Epithelial cell of prostate (primary cell): ENCODE measurements around the gene RNF38.
A peak's percentile ranks its signal among the peaks of the same experiment; 100 is the strongest.
"Not testable (repeated sequence)": the region's sequence is repeated elsewhere in the genome, so short reads cannot be mapped to it uniquely, and the experiment has no call there.

Source experiments
- DNase-seq: peaks from one replicate; pipeline ENCODE4 v3.0.0-alpha.2; 2011; ENCODE audit warnings: low read depth, low spot score
- H3K27ac ChIP-seq: fragments of 450-650 bp; 2 replicates; pipeline ENCODE4 v1.5.1; 2017; ENCODE audit warnings: mild to moderate bottlenecking

RNF38 gene

GRCh38 chr9:36337002-36337401 is 63.1 kb downstream of the RNF38 start:
- DNase-seq, result peak; percentile 96

GRCh38 chr9:36336131-36336907 is 63.8 kb downstream of the RNF38 start:
- DNase-seq, result no peak
- H3K27ac ChIP-seq, result peak overlapping the region; percentile 37

More at GRCh38 chr9:36337002-36337401, 63.1 kb downstream of the RNF38 start:
- peak overlapping the region; percentile 37 for H3K27ac ChIP-seq

DNA sequence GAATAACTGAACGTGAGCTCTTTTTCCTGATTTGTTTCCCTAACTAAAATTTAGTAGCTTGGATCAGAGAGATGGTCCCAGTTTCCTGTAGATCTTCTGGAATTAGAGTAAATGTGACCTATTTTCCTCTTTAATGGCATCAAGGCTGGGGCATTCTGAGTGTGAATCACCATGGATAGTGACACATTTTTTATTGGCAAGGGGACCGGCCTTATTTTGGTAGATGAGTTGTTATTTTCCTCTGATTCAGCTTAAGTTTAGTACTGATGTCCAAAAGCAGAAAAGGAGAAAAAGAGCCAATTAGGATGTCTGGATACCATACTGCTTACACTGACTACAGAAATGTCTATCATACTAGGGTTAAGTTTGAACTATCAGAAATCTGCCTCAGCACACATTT is 68.1 kb downstream of the RNF38 start:
- no peak overlapping the region for H3K27ac ChIP-seq
- DNase-seq, result no peak

GRCh38 chr9:36328798-36329411 is 71.2 kb downstream of the RNF38 start:
- DNase-seq, result no peak
- H3K27ac ChIP-seq, result peak overlapping the region; percentile 60

DNA sequence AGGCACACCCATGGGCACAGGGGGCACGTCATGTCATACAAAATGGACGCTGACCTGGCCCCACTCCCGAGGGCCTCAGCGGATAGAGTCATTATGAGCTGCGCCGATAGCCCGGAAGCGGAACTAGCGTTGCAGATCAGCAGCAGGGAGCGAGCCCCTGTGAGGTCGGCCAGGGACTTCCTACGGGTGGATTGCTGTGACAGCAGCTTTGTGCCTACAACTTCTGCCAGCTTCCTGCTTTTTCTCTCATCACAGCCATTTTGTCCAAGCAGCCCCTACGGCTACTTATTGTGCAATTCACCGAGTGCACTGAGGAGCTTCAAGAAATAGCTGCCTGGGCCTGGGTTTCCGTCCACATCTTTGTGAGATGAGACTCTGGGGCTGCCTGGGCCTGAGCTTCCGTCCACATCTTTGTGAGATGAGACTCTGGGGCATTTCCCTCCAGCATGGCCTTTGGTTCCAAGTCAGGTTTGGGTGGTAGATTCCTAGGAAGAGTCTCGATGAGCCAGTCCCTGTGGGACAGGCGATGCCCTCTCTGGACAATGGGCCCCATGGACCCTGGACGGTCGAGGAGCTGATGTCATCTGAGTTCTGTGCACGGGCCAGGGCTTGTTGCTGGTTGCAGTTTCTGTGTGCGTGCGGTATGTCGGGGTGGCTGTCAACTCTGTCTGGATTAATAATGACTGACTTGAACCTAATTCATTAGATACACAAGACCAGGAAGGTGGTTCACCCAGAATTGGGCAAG is 74.8 kb downstream of the RNF38 start:
- H3K27ac ChIP-seq, result no peak overlapping the region
- no peak for DNase-seq

DNA sequence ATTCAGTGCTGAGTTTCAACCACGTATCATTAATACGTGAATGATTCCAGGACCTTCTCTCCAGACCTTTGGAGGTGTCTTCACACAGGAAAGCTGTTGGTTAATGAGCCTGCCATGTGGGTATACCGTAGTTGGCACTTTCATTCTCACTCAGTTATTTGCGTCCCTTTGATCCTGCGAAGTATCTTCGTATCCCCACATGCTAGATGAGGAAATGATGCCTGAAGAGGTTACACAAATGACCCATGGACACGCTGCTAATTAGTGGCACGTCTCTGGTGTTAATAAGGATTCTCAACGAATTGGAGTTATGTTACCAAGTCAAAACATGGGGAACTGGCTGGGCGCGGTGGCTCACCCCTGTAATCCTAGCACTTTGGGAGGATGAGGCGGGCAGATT is 76.1 kb downstream of the RNF38 start:
- H3K27ac ChIP-seq, result no peak overlapping the region
- no peak for DNase-seq

- DNase-seq, result no peak
- H3K27ac ChIP-seq, result no peak overlapping the region
These were observed 77.6 kb downstream of the RNF38 start for GRCh38 chr9:36322462-36322861.

DNA sequence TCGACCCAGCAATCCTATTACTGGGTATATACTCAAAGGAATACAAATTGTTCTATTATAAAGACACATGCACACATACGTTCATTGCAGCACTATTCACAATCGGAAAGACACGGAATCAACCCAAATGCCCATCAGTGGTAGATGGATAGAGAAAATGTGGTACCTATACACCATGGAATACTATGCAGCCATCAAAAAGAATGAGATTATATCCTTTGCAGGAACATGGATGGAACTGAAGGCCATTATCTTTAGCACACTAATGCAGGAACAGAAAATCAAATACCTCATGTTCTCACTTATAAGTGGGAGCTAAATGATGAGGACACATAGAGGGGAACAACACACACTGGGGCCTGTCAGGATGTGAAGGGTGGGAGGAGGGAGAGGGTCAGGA is 78.2 kb downstream of the RNF38 start:
- DNase-seq, result not testable (repeated sequence)
- peak overlapping the region; percentile 99 for H3K27ac ChIP-seq

- DNase-seq, result peak; percentile 80
- peak overlapping the region; percentile 99 for H3K27ac ChIP-seq
These were observed 79.6 kb downstream of the RNF38 start for GRCh38 chr9:36320466-36320865.

DNA sequence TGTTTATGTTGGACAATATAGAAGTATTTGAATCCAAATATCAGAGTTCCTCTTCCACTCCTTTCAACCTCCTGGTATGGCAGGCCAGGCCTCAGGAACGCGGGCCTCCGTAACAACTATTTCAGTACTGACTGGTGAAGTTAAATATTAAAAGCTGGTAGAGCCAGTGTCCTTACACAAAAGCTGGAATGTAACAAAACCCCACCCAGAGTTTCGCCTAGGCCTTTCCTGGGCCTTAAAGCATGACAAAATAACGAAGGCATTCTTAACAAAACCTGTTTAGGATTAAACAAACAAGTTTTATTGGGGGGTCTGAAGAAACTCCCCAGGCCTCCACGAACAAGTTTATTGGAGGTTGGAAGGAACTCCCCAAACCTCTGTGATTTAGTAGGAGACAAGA is 80.3 kb downstream of the RNF38 start:
- peak overlapping the region; percentile 99 for H3K27ac ChIP-seq
- DNase-seq, result peak; percentile 91

DNA sequence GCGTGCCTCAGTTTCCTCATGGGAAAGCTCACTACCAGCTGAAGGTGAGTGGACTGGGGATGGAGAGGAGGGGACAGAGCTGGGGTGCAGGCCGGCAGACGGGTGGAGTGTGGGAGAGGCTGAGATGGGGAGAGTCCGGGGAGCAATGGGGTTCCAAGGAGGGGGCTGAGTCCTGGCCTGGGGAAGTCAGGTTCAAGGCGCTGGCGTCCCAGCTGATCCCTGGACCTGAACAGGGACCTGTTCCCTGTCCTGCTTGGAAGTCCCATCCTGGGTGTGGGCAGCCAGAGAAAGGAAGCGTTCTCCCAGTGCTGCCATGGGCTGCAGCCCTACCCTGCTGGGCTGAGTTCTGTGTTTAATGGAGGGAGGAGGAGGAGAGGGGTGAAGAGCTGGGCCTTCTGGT is 80.9 kb downstream of the RNF38 start:
- H3K27ac ChIP-seq, result peak overlapping the region; percentile 99
- no peak for DNase-seq

GRCh38 chr9:36318212-36318802 is 81.8 kb downstream of the RNF38 start:
- H3K27ac ChIP-seq, result peak overlapping the region; percentile 99
- no peak for DNase-seq

GRCh38 chr9:36317766-36318165 is 82.3 kb downstream of the RNF38 start:
- peak overlapping the region; percentile 99 for H3K27ac ChIP-seq
- peak; percentile 97 for DNase-seq

GRCh38 chr9:36316611-36317317 is 83.3 kb downstream of the RNF38 start:
- H3K27ac ChIP-seq, result peak overlapping the region; percentile 99
- no peak for DNase-seq

DNA sequence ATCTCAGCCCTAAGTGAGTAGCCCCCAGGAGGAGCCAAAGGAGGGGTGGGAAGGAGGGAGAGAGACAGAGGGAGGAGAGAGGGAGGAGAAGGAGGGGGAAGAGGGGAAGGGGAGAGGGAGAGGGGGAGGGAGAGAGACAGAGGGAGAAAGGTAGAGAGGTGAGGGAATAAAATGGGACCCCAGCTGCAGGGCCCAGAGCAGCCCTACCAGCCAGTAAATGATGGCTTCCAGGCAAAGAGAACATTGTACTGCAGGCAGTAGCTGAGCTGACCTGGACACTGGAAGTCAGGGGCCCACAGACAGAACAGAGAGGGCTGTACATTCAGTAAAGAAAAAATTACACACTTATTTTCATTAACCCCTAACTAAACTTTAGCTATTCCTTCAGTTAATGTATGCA is 84.0 kb downstream of the RNF38 start:
- DNase-seq, result no peak
- peak overlapping the region; percentile 99 for H3K27ac ChIP-seq

DNA sequence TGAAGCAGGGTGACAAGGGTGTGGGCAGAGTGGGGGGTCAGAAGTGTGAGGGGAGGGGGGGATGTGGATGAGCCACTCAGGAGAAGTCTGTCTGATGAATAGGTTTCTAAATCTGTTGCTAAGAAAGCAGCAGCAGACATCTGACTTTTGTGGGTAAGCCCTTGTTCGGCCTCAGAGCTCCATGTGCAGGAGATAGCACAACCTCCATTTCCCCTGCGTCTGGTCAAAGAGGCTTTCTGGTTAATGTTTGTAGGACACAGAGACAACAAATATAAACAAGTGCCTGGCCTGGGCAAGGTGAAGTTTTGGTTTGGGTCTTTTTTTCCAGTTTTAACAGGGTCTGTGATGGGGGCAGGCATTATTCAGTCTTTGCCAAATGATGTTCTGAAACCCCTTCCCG is 84.8 kb downstream of the RNF38 start:
- no peak for DNase-seq

DNA sequence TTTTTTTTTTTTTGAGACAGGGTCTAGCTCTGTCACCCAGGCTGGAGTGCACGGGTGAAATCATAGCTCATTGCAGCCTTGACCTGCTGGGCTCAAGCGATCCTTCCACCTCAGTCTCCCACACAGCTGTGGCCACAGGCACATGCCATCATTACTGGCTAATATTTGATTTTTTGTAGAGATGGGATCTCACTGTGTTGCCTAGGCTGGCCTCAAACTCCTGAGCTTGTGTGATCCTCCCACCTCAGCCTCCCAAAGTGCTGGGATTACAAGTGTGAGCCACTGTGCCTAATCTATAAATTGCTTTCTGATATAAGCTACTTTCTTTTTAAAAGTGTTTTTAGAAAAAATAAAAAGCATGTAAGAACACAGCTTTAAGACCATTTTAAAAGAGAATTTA is 85.3 kb downstream of the RNF38 start:
- no peak for DNase-seq
- H3K27ac ChIP-seq, result peak overlapping the region; percentile 6

More for the DNA sequence above, 84.8 kb downstream of the RNF38 start:
- H3K27ac ChIP-seq, result peak overlapping the region; percentile 6

GRCh38 chr9:36306471-36307306 is 93.4 kb downstream of the RNF38 start:
- peak overlapping the region; percentile 80 for H3K27ac ChIP-seq
- peak; percentile 26 for DNase-seq

GRCh38 chr9:36304366-36304765 is 95.7 kb downstream of the RNF38 start:
- DNase-seq, H3K27ac ChIP-seq: not testable (repeated sequence)
